ENCODE results near the gene EAPP.
A peak's percentile ranks its signal among the peaks of the same experiment; 100 is the strongest.
"Not testable (repeated sequence)": the region's sequence is repeated elsewhere in the genome, so short reads cannot be mapped to it uniquely, and the experiment has no call there.

The EAPP gene

GRCh38 chr14:34537677-34538009, 1.9 kb downstream of the EAPP start:
- DNase-seq = no peak

- no peak for DNase-seq
These were observed 2.4 kb downstream of the EAPP start for GRCh38 chr14:34536951-34537676.

- DNase-seq = no peak
These were observed 11.9 kb downstream of the EAPP start for GRCh38 chr14:34527591-34527990.

- DNase-seq = not testable (repeated sequence)
These were observed 15.3 kb downstream of the EAPP start for GRCh38 chr14:34524216-34524615.

GRCh38 chr14:34522496-34522895, 17.0 kb downstream of the EAPP start:
- DNase-seq = no peak

- DNase-seq = not testable (repeated sequence)
These were observed 18.4 kb downstream of the EAPP start for GRCh38 chr14:34521071-34521470.

GRCh38 chr14:34520304-34520970, 19.1 kb downstream of the EAPP start:
- DNase-seq = not testable (repeated sequence)

- no peak for DNase-seq
These were observed 31.6 kb downstream of the EAPP start for GRCh38 chr14:34507884-34508283.

- DNase-seq = no peak
These were observed 32.0 kb downstream of the EAPP start for GRCh38 chr14:34507459-34507858.

- not testable (repeated sequence) for DNase-seq
These were observed 34.4 kb downstream of the EAPP start for GRCh38 chr14:34505124-34505491.

GRCh38 chr14:34504027-34504426, 35.5 kb downstream of the EAPP start:
- not testable (repeated sequence) for DNase-seq

GRCh38 chr14:34502545-34503225, 36.8 kb downstream of the EAPP start:
- no peak for DNase-seq

GRCh38 chr14:34502001-34502400, 37.5 kb downstream of the EAPP start:
- DNase-seq = no peak

GRCh38 chr14:34501004-34501580, 38.4 kb downstream of the EAPP start:
- DNase-seq = no peak

GRCh38 chr14:34498684-34499412, 40.7 kb downstream of the EAPP start:
- DNase-seq = peak; percentile 41

- DNase-seq = no peak
These were observed 42.6 kb downstream of the EAPP start for GRCh38 chr14:34496679-34497513.

GRCh38 chr14:34496007-34496678, 43.4 kb downstream of the EAPP start:
- no peak for DNase-seq

GRCh38 chr14:34489324-34489723, 50.2 kb downstream of the EAPP start:
- DNase-seq = no peak

- no peak for DNase-seq
These were observed 51.0 kb downstream of the EAPP start for GRCh38 chr14:34488528-34488927.

GRCh38 chr14:34484726-34485125, 54.8 kb downstream of the EAPP start:
- no peak for DNase-seq

GRCh38 chr14:34482463-34482862, 57.0 kb downstream of the EAPP start:
- DNase-seq = no peak

GRCh38 chr14:34479694-34480093, 59.8 kb downstream of the EAPP start:
- no peak for DNase-seq

All from NCI-H774 (cell line).